K562 (cell line): Measurements from ENCODE around the gene MAST1. TPM values are rescaled to one million over a fixed set of nuclear protein-coding genes. Genes with fewer than 3 reads are reported as not detected.
A peak's percentile ranks its signal among the peaks of the same experiment; 100 is the strongest.

Experiments used
- E2F3 ChIP-seq: fragments of 250-450 bp; sonication (Bioruptor Pico); IDR thresholded peaks from 2 replicates; pipeline ENCODE4 v1.4.0; 2020; ENCODE audit warnings: mild to moderate bottlenecking
- EHMT2 ChIP-seq: fragments of 450-650 bp; IDR thresholded peaks from 2 replicates; pipeline ENCODE4 v1.6.1; 2018; ENCODE audit warnings: antibody characterized with exemption
- EP400 ChIP-seq: fragments of 450-650 bp; IDR thresholded peaks from 2 replicates; pipeline ENCODE4 v1.6.1; 2017; ENCODE audit warnings: antibody characterized with exemption, mild to moderate bottlenecking, moderate library complexity
- FUS ChIP-seq: fragments of 200-400 bp; formaldehyde crosslinking; optimal IDR thresholded peaks from 2 replicates; pipeline ENCODE3; 2017; ENCODE audit warnings: low read depth, low read length
- GABPB2 ChIP-seq: fragments of 250-450 bp; sonication (Bioruptor Pico); conservative IDR thresholded peaks from 2 replicates; pipeline ENCODE4 v1.5.1; 2021; ENCODE audit warnings: mild to moderate bottlenecking
- GTF2E2 ChIP-seq: fragments of 200-800 bp; sonication (Bioruptor generic); IDR thresholded peaks from 2 replicates; pipeline ENCODE4 v1.6.1; 2016; ENCODE audit warnings: missing genetic modification characterization, missing compliant biosample characterization
- HEY1 ChIP-seq: fragments of 250-450 bp; sonication (Bioruptor Pico); IDR thresholded peaks from 2 replicates; pipeline ENCODE4 v1.5.0; 2020; ENCODE audit warnings: mild to moderate bottlenecking, moderate library complexity, borderline replicate concordance
- HMG20A ChIP-seq: fragments of 450-650 bp; formaldehyde crosslinking; conservative IDR thresholded peaks from 2 replicates; pipeline ENCODE4 v1.4.0; 2020; ENCODE audit warnings: mild to moderate bottlenecking, mixed read lengths
- NCOA1 ChIP-seq: fragments of 450-650 bp; IDR thresholded peaks from 2 replicates; pipeline ENCODE4 v1.6.1; 2016; ENCODE audit warnings: low read depth
- NFYB ChIP-seq: IDR thresholded peaks from 2 replicates; pipeline ENCODE4 v1.6.1; 2011; ENCODE audit warnings: mild to moderate bottlenecking, moderate library complexity; ENCODE audit not compliant: insufficient read length; ENCODE audit errors: extremely low read depth
- NONO ChIP-seq, 2 experiments: fragments of 200-400 bp in 1 of 2; fragments of 450-650 bp in 1 of 2; formaldehyde crosslinking in 1 of 2; IDR thresholded peaks; 2 replicates each; pipeline ENCODE4 v1.6.1; 2017; ENCODE audit warnings: low read depth in 2 of 2, mild to moderate bottlenecking in 2 of 2, moderate library complexity in 2 of 2, low read length in 1 of 2
- NR1H2 ChIP-seq: sonication (generic); formaldehyde crosslinking; IDR thresholded peaks from 2 replicates; pipeline ENCODE4 v1.4.0; 2020; ENCODE audit warnings: mild to moderate bottlenecking, missing genetic modification reagents
- PRMT5 ChIP-seq: sonication (generic); formaldehyde crosslinking; IDR thresholded peaks from 2 replicates; pipeline ENCODE4 v1.5.0; 2020; ENCODE audit warnings: missing genetic modification reagents
- RFX1 ChIP-seq: fragments of 450-650 bp; IDR thresholded peaks from 2 replicates; pipeline ENCODE4 v1.6.1; 2016; ENCODE audit warnings: mild to moderate bottlenecking, moderate library complexity
- RNF2 ChIP-seq: sonication (generic); IDR thresholded peaks from 2 replicates; pipeline ENCODE4 v1.6.1; 2016
- SAFB2 ChIP-seq: fragments of 200-400 bp; formaldehyde crosslinking; IDR thresholded peaks from 2 replicates; pipeline ENCODE4 v1.6.1; 2018; ENCODE audit warnings: borderline replicate concordance, low read length, low read depth, moderate library complexity; ENCODE audit not compliant: severe bottlenecking
- SMARCA5 ChIP-seq: fragments of 450-650 bp; IDR thresholded peaks from 2 replicates; pipeline ENCODE4 v1.6.1; 2016
- SREBF1 ChIP-seq: fragments of 150-350 bp; IDR thresholded peaks from 2 replicates; pipeline ENCODE4 v1.6.1; 2014; ENCODE audit warnings: antibody characterized with exemption, low read depth, low read length, borderline replicate concordance
- TARDBP ChIP-seq: fragments of 450-650 bp; IDR thresholded peaks from 2 replicates; pipeline ENCODE4 v1.6.1; 2016
- U2AF1 ChIP-seq: fragments of 200-400 bp; formaldehyde crosslinking; optimal IDR thresholded peaks from 2 replicates; pipeline ENCODE3; 2017; ENCODE audit warnings: mild to moderate bottlenecking, low read depth, low read length, moderate library complexity
- ZBTB11 ChIP-seq, 3 experiments: fragments of 200-800 bp in 1 of 3; fragments of 250-450 bp in 1 of 3; fragments of 450-650 bp in 1 of 3; sonication (Bioruptor Pico) in 1 of 3; sonication (Bioruptor generic) in 1 of 3; formaldehyde crosslinking in 1 of 3; IDR thresholded peaks; 2 replicates each; pipeline versions ENCODE4 v1.6.1 to v1.8.0; 2016 to 2022; ENCODE audit warnings: mild to moderate bottlenecking in 2 of 3, missing genetic modification characterization in 2 of 3, missing compliant biosample characterization in 1 of 3, moderate library complexity in 1 of 3
- ZFPM2 ChIP-seq: fragments of 250-450 bp; sonication (Bioruptor Pico); IDR thresholded peaks from 2 replicates; pipeline ENCODE4 v1.5.1; 2022; ENCODE audit warnings: mild to moderate bottlenecking
- ZNF121 ChIP-seq: sonication (generic); formaldehyde crosslinking; conservative IDR thresholded peaks from 2 replicates; pipeline ENCODE4 v1.8.0; 2022; ENCODE audit warnings: missing genetic modification reagents
- ZNF224 ChIP-seq: sonication (generic); formaldehyde crosslinking; IDR thresholded peaks from 2 replicates; pipeline ENCODE4 v1.8.0; 2022; ENCODE audit warnings: mild to moderate bottlenecking, missing genetic modification reagents
- ZNF239 ChIP-seq: fragments of 250-450 bp; sonication (Bioruptor Pico); IDR thresholded peaks from 2 replicates; pipeline ENCODE4 v1.4.0; 2020; ENCODE audit warnings: mild to moderate bottlenecking
- ZNF41 ChIP-seq: fragments of 250-450 bp; sonication (Bioruptor Pico); conservative IDR thresholded peaks from 2 replicates; pipeline ENCODE4 v1.4.0; 2020; ENCODE audit warnings: mild to moderate bottlenecking
- polyA plus RNA-seq, 8 experiments: library from polyadenylated mRNA; depleted of rRNA in 4 of 8; stranded (reverse) in 5 of 8; unstranded in 3 of 8; fragments of >200 nt; fragmentation: Nextera tagmentation in 2 of 8; fragmentation: Illumina TruSeq in 1 of 8; extraction: Ambion mirVana in 2 of 8; extraction: Trizol in 1 of 8; gene quantifications; 2 replicates each; pipeline versions ENCODE4 v1.2.1 to v1.2.3, GENCODE V29; 2011 to 2014; ENCODE audit warnings: inconsistent platforms in 1 of 8, missing spikeins in 1 of 8
- total RNA-seq, 7 experiments: library from RNA; depleted of rRNA in 6 of 7; stranded (reverse); fragments of >200 nt in 6 of 7; fragmentation: Illumina TruSeq in 2 of 7; extraction: Trizol in 2 of 7; gene quantifications; 2 replicates each; pipeline versions ENCODE4 v1.2.1 to v1.2.3, GENCODE V29; 2011 to 2021; ENCODE audit warnings: low replicate concordance in 1 of 7
- TF ChIP-seq, protein P1 (sequence below), 2 experiments: fragments of 450-650 bp; IDR thresholded peaks; 2 replicates each; pipeline ENCODE4 v1.6.1; 2016

Gene MAST1
- total and polyA plus RNA-seq, 9 of the 15 experiments (the other 6 are each of a cell fraction or from before 2014, with no cell fraction given) = 0.48 to 10.3 (median 3.9) TPM

GRCh38 chr19:12792051-12792852 is 46.1 kb upstream of the MAST1 start (continued):
- TF ChIP-seq ZBTB11 (CRISPR knock-in tag; IDR thresholded peaks at IDR 0.05) (peak in 2 of 3 experiments; percentile 62 to 67; a peak in 3 of 6 replicates), ZNF41 (CRISPR knock-in tag) (no peak), NONO (IDR thresholded peaks at IDR 0.05; ENCODE audit: low read depth in 2 of 2, low read length in 1 of 2) (no peak), FUS (peak; percentile 64), NR1H2 (CRISPR knock-in tag) (no peak), GABPB2 (no peak), U2AF1 (peak; percentile 95), RNF2 (peak; percentile 70; the same call in 1 of the 2 replicates), SMARCA5 (no peak), SREBF1 (no peak), PRMT5 (CRISPR knock-in tag) (no peak), ZNF121 (CRISPR knock-in tag) (no peak), E2F3 (CRISPR knock-in tag) (no peak), HMG20A (CRISPR knock-in tag) (no peak), HEY1 (no peak), ZNF224 (no peak), EP400 (peak; percentile 72), SAFB2 (no peak), NFYB (no peak), GTF2E2 (tag) (no peak; the same call in 1 of the 2 replicates), TARDBP (no peak), ZFPM2 (no peak), NCOA1 (no peak), ZNF239 (CRISPR knock-in tag) (no peak), EHMT2 (no peak), RFX1 (no peak)
- TF ChIP-seq, protein P1, sequence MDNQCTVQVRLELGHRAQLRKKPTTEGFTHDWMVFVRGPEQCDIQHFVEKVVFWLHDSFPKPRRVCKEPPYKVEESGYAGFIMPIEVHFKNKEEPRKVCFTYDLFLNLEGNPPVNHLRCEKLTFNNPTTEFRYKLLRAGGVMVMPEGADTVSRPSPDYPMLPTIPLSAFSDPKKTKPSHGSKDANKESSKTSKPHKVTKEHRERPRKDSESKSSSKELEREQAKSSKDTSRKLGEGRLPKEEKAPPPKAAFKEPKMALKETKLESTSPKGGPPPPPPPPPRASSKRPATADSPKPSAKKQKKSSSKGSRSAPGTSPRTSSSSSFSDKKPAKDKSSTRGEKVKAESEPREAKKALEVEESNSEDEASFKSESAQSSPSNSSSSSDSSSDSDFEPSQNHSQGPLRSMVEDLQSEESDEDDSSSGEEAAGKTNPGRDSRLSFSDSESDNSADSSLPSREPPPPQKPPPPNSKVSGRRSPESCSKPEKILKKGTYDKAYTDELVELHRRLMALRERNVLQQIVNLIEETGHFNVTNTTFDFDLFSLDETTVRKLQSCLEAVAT (IDR thresholded peaks at IDR 0.05) = 0 out of 4 replicates have a peak, but pooled peaks of 1 of the 2 experiments have one; percentile 58
